ENCODE data around the gene NCF2. TPM values are rescaled to one million over a fixed set of nuclear protein-coding genes. Genes with fewer than 3 reads are reported as not detected.

Gene NCF2
- total RNA-seq, 2 donors from 2014 or later: 8.3 to 9.6 TPM

GRCh38 chr1:183543619-183544204 lies 46.5 kb downstream of the NCF2 start:
- peak in 6 of 7 experiments; percentile 28 to 65 (median 58) for TF ChIP-seq CTCF (IDR thresholded peaks at IDR 0.05)
- TF ChIP-seq POLR2A (IDR thresholded peaks at IDR 0.05): no peak
- Histone ChIP-seq H3K4me3 (no peak overlapping the region), H3K36me3 (replicated peaks in 1 of 2; ENCODE audit: insufficient read depth in 1 of 2, low read depth in 2 of 2) (peaks cover 17 to 33% of the 10 kb centered on the region in 2 donors), H3K4me1 (no peaks in the 10 kb centered on the region), H3K9me3 (no peaks in the 10 kb centered on the region), H3K27ac (no peak overlapping the region), H3K27me3 (no peaks in the 10 kb centered on the region)
- ATAC-seq (peak; percentile 64), DNase-seq (peak in 1 of 4 donors; percentile 27)
- intact Hi-C loops (cut with DNase I): no loop called here
- WGBS, 2 donors: 25 to 26% methylated on average over 2 of the region's 2 CpGs

- no peak for DNase-seq
- no peak overlapping the region for H3K27ac ChIP-seq
- 89 to 95% methylated on average over 4 of the region's 4 CpGs for WGBS, 2 donors
- intact Hi-C loops (cut with DNase I): no loop called here
- H3K4me3 ChIP-seq: no peak overlapping the region
- no peak for ATAC-seq
- no peaks in the 10 kb centered on the region for H3K27me3 ChIP-seq
- H3K4me1 ChIP-seq: no peaks in the 10 kb centered on the region
- H3K36me3 ChIP-seq (replicated peaks in 1 of 2; ENCODE audit: insufficient read depth in 1 of 2, low read depth in 2 of 2): peaks cover 10 to 29% of the 10 kb centered on the region in 2 donors
- TF ChIP-seq POLR2A (IDR thresholded peaks at IDR 0.05) (no peak), CTCF (IDR thresholded peaks at IDR 0.05) (no peak)
- no peaks in the 10 kb centered on the region for H3K9me3 ChIP-seq
Measured at GRCh38 chr1:183537405-183537804, 52.9 kb downstream of the NCF2 start.

GRCh38 chr1:183533617-183534174 lies 56.6 kb downstream of the NCF2 start:
- H3K27me3 ChIP-seq: no peaks in the 10 kb centered on the region
- H3K36me3 ChIP-seq (replicated peaks in 1 of 2; ENCODE audit: insufficient read depth in 1 of 2, low read depth in 2 of 2): peaks cover 12 to 18% of the 10 kb centered on the region in 2 donors
- H3K4me1 ChIP-seq: no peaks in the 10 kb centered on the region
- DNase-seq (no peak), ATAC-seq (no peak)
- no peak overlapping the region for H3K4me3 ChIP-seq
- intact Hi-C loops (cut with DNase I): no loop called here
- H3K9me3 ChIP-seq: no peaks in the 10 kb centered on the region
- TF ChIP-seq CTCF (IDR thresholded peaks at IDR 0.05) (no peak), POLR2A (IDR thresholded peaks at IDR 0.05) (no peak)
- WGBS, 2 donors: 90 to 91% methylated on average over 3 of the region's 3 CpGs
- no peak overlapping the region for H3K27ac ChIP-seq

- peaks cover 6 to 12% of the 10 kb centered on the region in 2 donors for H3K36me3 ChIP-seq (replicated peaks in 1 of 2; ENCODE audit: insufficient read depth in 1 of 2, low read depth in 2 of 2)
- H3K4me3 ChIP-seq: no peak overlapping the region
- no peaks in the 10 kb centered on the region for H3K9me3 ChIP-seq
- DNase-seq (no peak), ATAC-seq (no peak)
- no peak for TF ChIP-seq CTCF (IDR thresholded peaks at IDR 0.05)
- no peak for TF ChIP-seq POLR2A (IDR thresholded peaks at IDR 0.05)
- H3K27ac ChIP-seq: no peak overlapping the region
- whole genome bisulfite sequencing, 2 donors: 90 to 97% methylated on average over 3 of the region's 3 CpGs
- intact Hi-C loops (cut with DNase I): no loop called here
- no peaks in the 10 kb centered on the region for H3K4me1 ChIP-seq
- H3K27me3 ChIP-seq: no peaks in the 10 kb centered on the region
Measured at GRCh38 chr1:183528577-183528976, 61.7 kb downstream of the NCF2 start.

- ATAC-seq: no peak
- WGBS, 2 donors: 81 to 100% methylated on average over 1 of the region's 1 CpG
- intact Hi-C loops (cut with DNase I): no loop called here
Measured at GRCh38 chr1:183522104-183522503, 68.2 kb downstream of the NCF2 start.

More at GRCh38 chr1:183522104-183522503, 68.2 kb downstream of the NCF2 start:
- Histone ChIP-seq H3K36me3 (replicated peaks in 1 of 2; ENCODE audit: insufficient read depth in 1 of 2, low read depth in 2 of 2) (peaks cover 0 to 10% of the 10 kb centered on the region in 2 donors), H3K27ac (no peak overlapping the region), H3K4me3 (no peak overlapping the region), H3K9me3 (no peaks in the 10 kb centered on the region), H3K4me1 (no peaks in the 10 kb centered on the region), H3K27me3 (no peaks in the 10 kb centered on the region)
- no peak for DNase-seq
- TF ChIP-seq POLR2A (IDR thresholded peaks at IDR 0.05): no peak
- TF ChIP-seq CTCF (IDR thresholded peaks at IDR 0.05): no peak

Measured in body of pancreas (tissue), 4 donors.